ENCODE data around the gene ADAMTS15.

ADAMTS15 gene, protein sequence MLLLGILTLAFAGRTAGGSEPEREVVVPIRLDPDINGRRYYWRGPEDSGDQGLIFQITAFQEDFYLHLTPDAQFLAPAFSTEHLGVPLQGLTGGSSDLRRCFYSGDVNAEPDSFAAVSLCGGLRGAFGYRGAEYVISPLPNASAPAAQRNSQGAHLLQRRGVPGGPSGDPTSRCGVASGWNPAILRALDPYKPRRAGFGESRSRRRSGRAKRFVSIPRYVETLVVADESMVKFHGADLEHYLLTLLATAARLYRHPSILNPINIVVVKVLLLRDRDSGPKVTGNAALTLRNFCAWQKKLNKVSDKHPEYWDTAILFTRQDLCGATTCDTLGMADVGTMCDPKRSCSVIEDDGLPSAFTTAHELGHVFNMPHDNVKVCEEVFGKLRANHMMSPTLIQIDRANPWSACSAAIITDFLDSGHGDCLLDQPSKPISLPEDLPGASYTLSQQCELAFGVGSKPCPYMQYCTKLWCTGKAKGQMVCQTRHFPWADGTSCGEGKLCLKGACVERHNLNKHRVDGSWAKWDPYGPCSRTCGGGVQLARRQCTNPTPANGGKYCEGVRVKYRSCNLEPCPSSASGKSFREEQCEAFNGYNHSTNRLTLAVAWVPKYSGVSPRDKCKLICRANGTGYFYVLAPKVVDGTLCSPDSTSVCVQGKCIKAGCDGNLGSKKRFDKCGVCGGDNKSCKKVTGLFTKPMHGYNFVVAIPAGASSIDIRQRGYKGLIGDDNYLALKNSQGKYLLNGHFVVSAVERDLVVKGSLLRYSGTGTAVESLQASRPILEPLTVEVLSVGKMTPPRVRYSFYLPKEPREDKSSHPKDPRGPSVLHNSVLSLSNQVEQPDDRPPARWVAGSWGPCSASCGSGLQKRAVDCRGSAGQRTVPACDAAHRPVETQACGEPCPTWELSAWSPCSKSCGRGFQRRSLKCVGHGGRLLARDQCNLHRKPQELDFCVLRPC

DNA sequence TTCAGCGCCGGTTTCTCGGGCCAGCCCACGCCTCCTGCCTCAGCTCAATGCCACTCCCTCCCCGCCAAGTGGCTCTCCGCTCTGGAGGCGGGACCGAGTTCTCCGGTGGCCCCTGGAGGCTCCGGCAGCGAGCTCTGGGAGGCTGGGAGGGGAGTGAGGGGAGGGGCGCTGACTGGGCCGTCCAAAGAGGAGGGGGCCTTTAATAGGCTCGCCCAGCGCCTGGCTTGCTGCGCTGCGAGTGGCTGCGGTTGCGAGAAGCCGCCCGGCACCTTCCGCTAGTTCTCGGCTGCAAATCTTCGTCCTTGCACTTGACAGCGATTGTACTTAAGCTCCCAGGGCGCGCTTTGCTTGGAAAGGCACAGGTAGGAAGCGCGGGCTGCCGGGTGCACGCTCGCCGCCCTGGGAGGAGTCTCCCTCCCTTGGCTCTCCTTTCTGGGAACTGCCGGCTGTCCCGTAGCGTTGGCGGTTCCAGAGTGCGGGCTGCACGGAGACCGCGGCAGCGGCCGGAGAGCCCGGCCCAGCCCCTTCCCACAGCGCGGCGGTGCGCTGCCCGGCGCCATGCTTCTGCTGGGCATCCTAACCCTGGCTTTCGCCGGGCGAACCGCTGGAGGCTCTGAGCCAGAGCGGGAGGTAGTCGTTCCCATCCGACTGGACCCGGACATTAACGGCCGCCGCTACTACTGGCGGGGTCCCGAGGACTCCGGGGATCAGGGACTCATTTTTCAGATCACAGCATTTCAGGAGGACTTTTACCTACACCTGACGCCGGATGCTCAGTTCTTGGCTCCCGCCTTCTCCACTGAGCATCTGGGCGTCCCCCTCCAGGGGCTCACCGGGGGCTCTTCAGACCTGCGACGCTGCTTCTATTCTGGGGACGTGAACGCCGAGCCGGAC, at the start of gene ADAMTS15:
ADAMTS15 (plus strand) TSS at position 230 of the 894 bp plus-strand sequence; CDS start at position 559, 329 bp downstream.
- peak; percentile 30 for DNase-seq (ENCODE audit: extremely low read depth, insufficient read length)
- Histone ChIP-seq H3K36me3 (ENCODE audit: control insufficient read depth, insufficient read depth, low read length) (no peaks in the 10 kb centered on the region), H3K4me3 (replicated peaks; ENCODE audit: low read depth, low read length) (peak within 1 kb of the TSS; percentile 28), H3K27me3 (replicated peaks; ENCODE audit: control insufficient read depth, insufficient read depth, low read length) (peaks cover 4% of the 10 kb centered on the region)
- TF ChIP-seq CTCF (IDR thresholded peaks at IDR 0.05; ENCODE audit: insufficient read depth, low read length, poor library complexity, severe bottlenecking): no peak

DNA sequence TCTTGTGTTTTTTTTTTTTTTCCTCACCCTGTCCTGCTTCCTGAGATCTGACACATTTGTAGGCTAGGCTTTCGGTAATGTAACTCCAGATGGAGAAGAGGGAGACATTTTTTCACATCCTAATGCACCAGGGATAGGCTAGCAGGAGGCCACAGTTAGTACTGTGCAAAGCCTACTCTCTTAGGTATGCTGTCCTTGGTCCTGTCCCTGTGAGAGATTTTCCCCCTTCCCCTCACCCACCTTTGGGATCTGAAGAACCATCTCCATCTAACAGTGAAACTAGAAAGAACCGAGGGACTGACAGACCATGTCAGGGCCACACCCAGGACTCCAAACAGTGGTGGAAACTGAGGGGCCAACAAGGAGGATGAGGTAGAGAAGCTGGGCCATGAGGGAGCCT, 49.2 kb upstream of the ADAMTS15 start:
- no peak for TF ChIP-seq CTCF (IDR thresholded peaks at IDR 0.05; ENCODE audit: insufficient read depth, low read length, poor library complexity, severe bottlenecking)
- H3K4me3 ChIP-seq (replicated peaks; ENCODE audit: low read depth, low read length): no peak overlapping the region

GRCh38 chr11:130400781-130401483, 47.5 kb upstream of the ADAMTS15 start:
- no peaks in the 10 kb centered on the region for H3K36me3 ChIP-seq (ENCODE audit: control insufficient read depth, insufficient read depth, low read length)
- no peak for TF ChIP-seq CTCF (IDR thresholded peaks at IDR 0.05; ENCODE audit: insufficient read depth, low read length, poor library complexity, severe bottlenecking)
- H3K27me3 ChIP-seq (replicated peaks; ENCODE audit: control insufficient read depth, insufficient read depth, low read length): peaks cover 1% of the 10 kb centered on the region
- no peak for DNase-seq (ENCODE audit: extremely low read depth, insufficient read length)
- no peak overlapping the region for H3K4me3 ChIP-seq (replicated peaks; ENCODE audit: low read depth, low read length)

More for the DNA sequence above, 49.2 kb upstream of the ADAMTS15 start:
- no peak for DNase-seq (ENCODE audit: extremely low read depth, insufficient read length)
- Histone ChIP-seq H3K36me3 (ENCODE audit: control insufficient read depth, insufficient read depth, low read length) (no peaks in the 10 kb centered on the region), H3K27me3 (replicated peaks; ENCODE audit: control insufficient read depth, insufficient read depth, low read length) (peaks cover 1% of the 10 kb centered on the region)

- H3K27me3 ChIP-seq (replicated peaks; ENCODE audit: control insufficient read depth, insufficient read depth, low read length): peaks cover 1% of the 10 kb centered on the region
Measured at GRCh38 chr11:130402570-130402969, 45.9 kb upstream of the ADAMTS15 start.

More at GRCh38 chr11:130402570-130402969, 45.9 kb upstream of the ADAMTS15 start:
- no peaks in the 10 kb centered on the region for H3K36me3 ChIP-seq (ENCODE audit: control insufficient read depth, insufficient read depth, low read length)
- no peak overlapping the region for H3K4me3 ChIP-seq (replicated peaks; ENCODE audit: low read depth, low read length)
- TF ChIP-seq CTCF (IDR thresholded peaks at IDR 0.05; ENCODE audit: insufficient read depth, low read length, poor library complexity, severe bottlenecking): no peak
- DNase-seq (ENCODE audit: extremely low read depth, insufficient read length): no peak
